ENCODE results near the gene ATP6V0C. TPM values are rescaled to one million over a fixed set of nuclear protein-coding genes. Genes with fewer than 3 reads are reported as not detected.
A peak's percentile ranks its signal among the peaks of the same experiment; 100 is the strongest.

Gene ATP6V0C
- total RNA-seq, 1 experiment from 2014 or later, result 176 TPM

- no peak overlapping the region for H2BK20ac ChIP-seq (ENCODE audit: low read depth, low read length, poor library complexity, severe bottlenecking)
- H2BK12ac ChIP-seq (ENCODE audit: insufficient read length, low read depth, low read length), result no peak overlapping the region
- H2AK5ac ChIP-seq (ENCODE audit: insufficient read length, low read length), result no peak overlapping the region
- no peaks in the 10 kb centered on the region for H3K79me1 ChIP-seq (ENCODE audit: insufficient read depth, low read depth, low read length, poor library complexity, severe bottlenecking)
- H3K23ac ChIP-seq (ENCODE audit: insufficient read length, low read depth, low read length), result no peak overlapping the region
- Mint-ChIP-seq H3K4me3 (peak overlapping the region; percentile 58 to 78), H3K4me1 (peaks cover 15 to 22% of the 10 kb centered on the region in 2 experiments), H3K36me3 (ENCODE audit: insufficient read depth in 1 of 3, low read depth in 3 of 3) (peaks cover 4 to 13% (median 10%) of the 10 kb centered on the region in 3 experiments; a peak in 5 of 7 replicates), H3K27me3 (ENCODE audit: low read depth) (peaks cover 27% of the 10 kb centered on the region), H3K27ac (0 out of 7 replicates have a peak overlapping the region, but pooled peaks of 1 of the 3 experiments have one; percentile 61), H3K9me3 (no peaks in the 10 kb centered on the region)
- WGBS (ENCODE audit: extremely low coverage, insufficient read length, low lambda C conversion rate), result no CpG with 5 or more reads among the region's 80 CpGs
- no peaks in the 10 kb centered on the region for H3K4me1 ChIP-seq (ENCODE audit: insufficient read depth, low read length)
- no peak overlapping the region for H2BK120ac ChIP-seq (ENCODE audit: low read depth, low read length, poor library complexity, severe bottlenecking)
- H3K14ac ChIP-seq (ENCODE audit: insufficient read depth, low read length), result peak overlapping the region; percentile 5; the same call in 1 of the 2 replicates
- peak overlapping the region; percentile 15 for H3K4me2 ChIP-seq (ENCODE audit: insufficient read depth, insufficient read length, low read length)
- no peak overlapping the region for H3K56ac ChIP-seq (ENCODE audit: insufficient read length, low read depth, low read length)
- H4K91ac ChIP-seq (ENCODE audit: insufficient read length, low read depth, low read length), result no peak overlapping the region
- H3K4ac ChIP-seq (ENCODE audit: low read depth, low read length), result no peak overlapping the region
- H4K5ac ChIP-seq (ENCODE audit: insufficient read length, low read depth, low read length), result no peak overlapping the region
- no peak overlapping the region for H3K9ac ChIP-seq (ENCODE audit: extremely low read depth, insufficient read length, low read length)
- H2AFZ ChIP-seq (ENCODE audit: low read length), result no peak overlapping the region
- peak; percentile 74 for DNase-seq
- no peaks in the 10 kb centered on the region for H4K20me1 ChIP-seq (ENCODE audit: control insufficient read depth, insufficient read depth, insufficient read length)
- peaks cover 9% of the 10 kb centered on the region for H3K23me2 ChIP-seq (ENCODE audit: insufficient read length, low read depth, low read length, poor library complexity, severe bottlenecking)
- H3K27ac ChIP-seq (ENCODE audit: insufficient read length, low read depth, low read length), result no peak overlapping the region
- no peak overlapping the region for H3T11ph ChIP-seq (ENCODE audit: low read length)
- H3K9me3 ChIP-seq (ENCODE audit: control insufficient read depth, low read depth, low read length), result no peaks in the 10 kb centered on the region
- H2BK15ac ChIP-seq (ENCODE audit: low read depth, low read length), result no peak overlapping the region
- peaks cover 11% of the 10 kb centered on the region; the same call in 1 of the 2 replicates for H3K27me3 ChIP-seq (ENCODE audit: insufficient read depth, low read length)
- H3K18ac ChIP-seq (ENCODE audit: insufficient read length, low read depth, low read length), result no peak overlapping the region
- no peaks in the 10 kb centered on the region for H3K79me2 ChIP-seq (ENCODE audit: insufficient read depth, low read length)
- H2BK5ac ChIP-seq (ENCODE audit: insufficient read length, low read length), result no peak overlapping the region
- TF ChIP-seq CTCF (conservative IDR thresholded peaks at IDR 0.05), result peak; percentile 35; the same call in 1 of the 3 replicates
- no peak overlapping the region for H4K8ac ChIP-seq (replicated peaks; ENCODE audit: insufficient read length, low read depth, low read length)
These were observed 46.1 kb upstream of the ATP6V0C start for GRCh38 chr16:2467528-2468232.
